NCI-H146 treated with DMSO at 0.1 percent for 48 hours (cell line): Measurements from ENCODE around the gene CREB5.
"Not testable (repeated sequence)": the region's sequence is repeated elsewhere in the genome, so short reads cannot be mapped to it uniquely, and the experiment has no call there.

Experiments
- DNase-seq: peaks from one replicate; lab custom pipeline; 2025; ENCODE audit not compliant: unreplicated experiment; lab: John Stamatoyannopoulos, UW

Gene CREB5

DNA sequence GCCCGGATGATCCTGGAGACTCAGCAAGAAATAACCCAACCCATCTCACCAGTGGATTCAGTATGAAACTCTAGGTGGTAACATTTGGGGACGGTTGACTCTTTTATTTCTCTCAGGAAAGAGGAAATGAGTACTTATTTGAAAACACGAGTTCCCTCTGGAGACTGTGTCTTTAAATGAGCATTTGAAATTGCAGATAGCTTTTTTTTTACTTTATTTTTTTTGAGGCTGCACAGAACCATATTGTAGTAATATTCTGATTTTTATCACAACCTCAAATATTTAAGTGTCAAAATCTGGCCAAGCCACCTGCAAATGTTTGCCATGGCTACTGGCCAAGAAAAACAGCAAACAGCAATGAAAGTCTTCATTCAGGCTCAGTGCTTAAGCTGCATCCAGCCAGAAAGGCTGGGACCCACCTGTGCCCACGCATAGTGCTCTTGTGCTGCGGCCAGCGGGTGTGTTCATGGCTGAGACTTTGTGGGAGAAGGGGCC is 160.8 kb downstream of the CREB5 start:
- DNase-seq: peak; percentile 3

DNA sequence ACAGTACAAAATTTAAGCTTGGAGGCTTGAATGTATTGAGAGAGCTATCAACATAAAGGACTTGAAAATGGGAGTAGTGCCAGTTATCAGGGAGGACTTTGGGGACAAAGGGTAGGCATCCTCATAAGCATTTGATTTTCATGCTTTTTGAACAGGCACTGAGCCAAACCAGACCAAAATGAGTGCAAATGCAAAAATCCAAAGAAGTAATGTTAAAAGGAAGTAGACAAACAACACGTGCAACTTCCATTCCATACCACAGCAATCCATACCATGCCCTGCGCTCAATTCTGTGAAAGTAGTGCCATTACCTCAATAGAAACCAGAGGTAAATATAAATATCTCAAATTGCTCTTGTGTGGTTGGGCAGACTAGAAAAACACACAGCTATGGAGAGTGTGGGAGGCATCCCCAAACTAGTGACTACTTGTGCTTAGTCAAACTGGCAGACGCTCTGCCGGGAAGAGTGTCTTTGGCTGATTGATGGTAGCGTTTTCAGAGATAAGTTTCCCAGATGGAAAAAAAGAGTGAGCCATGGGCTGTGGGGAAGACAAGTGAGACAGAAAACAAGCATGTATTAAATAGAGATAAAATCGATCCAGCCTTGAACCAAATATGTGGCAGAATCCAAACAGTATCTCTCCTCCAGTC is 161.5 kb downstream of the CREB5 start:
- DNase-seq: no peak

DNA sequence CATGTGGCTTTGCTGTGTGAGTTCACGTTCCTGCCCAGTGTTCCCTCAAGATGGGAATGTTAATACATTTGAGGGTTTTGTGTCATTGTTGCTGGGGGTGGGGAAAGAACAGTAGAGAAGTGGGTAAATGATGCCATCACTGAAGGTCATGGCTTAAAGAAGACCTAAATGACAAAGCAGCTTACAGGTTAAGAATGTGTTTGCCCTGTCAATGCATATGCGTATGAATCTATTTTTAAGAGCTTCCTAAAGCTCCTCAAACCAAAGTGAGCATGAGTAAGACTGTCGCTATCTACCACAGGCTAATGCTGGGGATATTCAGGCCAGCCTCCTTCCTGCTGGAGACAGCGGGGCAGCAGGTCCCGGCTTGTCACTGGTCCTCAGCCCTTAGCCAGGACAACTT is 162.9 kb downstream of the CREB5 start:
- DNase-seq: no peak

DNA sequence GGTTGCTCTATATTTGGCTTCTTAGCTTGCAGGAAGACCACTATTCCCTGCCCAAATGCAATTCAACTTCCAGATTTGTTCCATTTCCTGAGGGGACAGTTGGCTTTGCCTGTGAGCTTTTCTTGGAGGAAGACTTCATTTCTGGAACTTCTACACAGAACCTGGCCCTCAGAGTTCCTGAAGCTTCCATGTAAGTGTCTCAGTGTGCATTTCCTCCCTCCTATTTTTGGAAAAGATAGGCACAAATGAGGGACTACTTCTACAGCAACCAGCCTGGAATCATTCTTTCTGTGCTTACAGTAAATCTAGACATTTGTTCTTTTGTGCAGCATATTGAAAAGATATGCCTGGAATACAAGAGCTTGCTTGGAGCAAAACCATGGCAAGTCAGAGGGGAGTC is 164.3 kb downstream of the CREB5 start:
- DNase-seq: no peak

DNA sequence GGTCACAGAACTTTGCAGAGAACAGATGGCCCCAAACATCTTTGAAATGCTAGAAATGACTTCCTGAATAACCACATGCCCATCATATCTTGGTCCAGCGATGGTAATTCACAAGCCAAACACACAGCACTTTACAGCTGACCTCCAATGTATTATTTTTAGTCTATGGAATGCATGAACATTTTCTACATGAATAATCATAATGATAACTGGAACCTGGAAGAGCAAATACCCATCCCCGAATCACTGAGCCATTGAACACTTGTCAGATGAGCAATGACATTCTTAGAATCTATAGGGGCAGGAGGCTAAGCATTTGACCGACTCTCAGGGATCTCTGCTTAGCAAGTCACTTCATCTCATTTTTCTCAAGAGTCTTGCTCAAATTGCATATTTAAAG is 167.3 kb downstream of the CREB5 start:
- DNase-seq: no peak

GRCh38 chr7:28580665-28581064 is 168.3 kb downstream of the CREB5 start:
- no peak for DNase-seq

- no peak for DNase-seq
These were observed 169.0 kb downstream of the CREB5 start for GRCh38 chr7:28581351-28581750.

DNA sequence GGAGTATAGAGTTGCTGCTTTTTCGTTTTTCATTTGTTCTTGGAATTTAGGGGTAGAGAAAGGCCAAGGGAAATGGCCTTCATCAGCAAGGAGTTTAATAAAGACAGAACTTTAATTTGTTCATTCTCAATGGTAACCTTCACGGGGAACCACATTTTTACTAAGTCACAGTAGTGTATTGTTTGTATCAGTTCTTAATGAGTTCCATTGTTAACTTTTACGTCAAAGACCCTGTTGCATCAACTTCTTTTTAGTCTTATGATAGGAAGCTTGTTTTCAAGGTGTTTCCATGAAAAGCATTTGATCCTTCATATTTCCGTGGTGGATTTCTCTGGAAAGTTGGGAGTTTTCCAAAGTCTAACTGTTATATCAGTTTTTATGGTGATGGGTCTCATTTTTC is 169.9 kb downstream of the CREB5 start:
- DNase-seq: no peak

DNA sequence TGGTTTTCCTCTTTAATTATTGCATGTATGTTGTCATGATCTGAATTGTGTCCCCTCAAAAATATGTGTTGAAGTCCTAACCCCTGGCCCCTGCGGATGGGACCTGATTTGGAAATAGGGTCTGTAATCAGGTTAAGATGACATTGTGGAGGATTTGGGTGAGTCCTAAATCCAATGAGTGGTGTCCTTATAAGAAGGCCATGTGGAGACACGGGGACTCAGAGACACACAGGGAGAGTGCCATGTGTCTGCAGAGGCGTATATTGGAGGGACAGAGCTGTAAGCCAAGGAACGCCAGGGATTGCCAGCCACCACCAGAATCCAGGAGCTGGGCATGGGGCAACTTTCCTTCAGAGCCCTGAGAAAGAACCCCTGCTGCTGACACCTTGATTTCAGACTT is 171.9 kb downstream of the CREB5 start:
- no peak for DNase-seq

DNA sequence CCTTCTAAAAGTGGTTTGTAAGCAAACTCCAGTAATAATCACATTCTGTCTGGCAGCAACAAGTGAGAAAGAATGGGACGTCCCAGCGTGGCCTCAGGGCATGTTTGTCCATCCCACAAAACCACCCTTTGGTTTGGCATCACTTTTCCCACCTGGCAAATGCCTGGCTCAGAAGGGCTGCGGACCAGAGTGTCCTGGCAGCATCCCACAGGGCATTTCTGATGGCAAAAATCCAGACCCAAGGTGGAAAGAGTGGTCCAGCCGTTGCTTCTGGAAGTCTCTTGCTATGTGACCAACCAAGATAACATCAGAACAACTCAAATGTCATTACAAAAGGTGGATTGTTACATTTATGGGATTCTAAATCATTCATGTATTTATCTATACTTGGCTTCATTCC is 174.4 kb downstream of the CREB5 start:
- no peak for DNase-seq

DNA sequence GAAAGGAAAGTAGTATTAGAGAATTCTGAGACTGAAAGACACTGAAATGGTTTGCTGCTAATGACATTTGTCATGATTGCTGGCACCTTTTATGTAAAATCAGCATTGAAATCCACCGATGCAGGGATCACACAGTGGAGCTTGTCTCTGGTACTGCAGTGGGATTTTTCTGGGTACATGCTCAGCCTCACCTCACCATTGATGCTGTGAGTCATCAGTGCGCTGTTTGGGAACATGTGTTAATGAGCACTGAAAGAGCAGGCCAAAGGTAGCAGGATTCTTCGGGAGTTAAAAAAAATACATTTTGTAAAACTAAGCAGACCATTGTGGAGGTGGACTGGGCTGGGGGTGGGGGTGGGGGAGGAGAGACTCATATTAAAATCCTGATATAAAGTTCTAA is 174.9 kb downstream of the CREB5 start:
- no peak for DNase-seq

GRCh38 chr7:28588602-28589001 is 176.3 kb downstream of the CREB5 start:
- no peak for DNase-seq

- DNase-seq: no peak
These were observed 178.8 kb downstream of the CREB5 start for GRCh38 chr7:28591041-28591674.

GRCh38 chr7:28591725-28592349 is 179.5 kb downstream of the CREB5 start:
- DNase-seq: no peak

DNA sequence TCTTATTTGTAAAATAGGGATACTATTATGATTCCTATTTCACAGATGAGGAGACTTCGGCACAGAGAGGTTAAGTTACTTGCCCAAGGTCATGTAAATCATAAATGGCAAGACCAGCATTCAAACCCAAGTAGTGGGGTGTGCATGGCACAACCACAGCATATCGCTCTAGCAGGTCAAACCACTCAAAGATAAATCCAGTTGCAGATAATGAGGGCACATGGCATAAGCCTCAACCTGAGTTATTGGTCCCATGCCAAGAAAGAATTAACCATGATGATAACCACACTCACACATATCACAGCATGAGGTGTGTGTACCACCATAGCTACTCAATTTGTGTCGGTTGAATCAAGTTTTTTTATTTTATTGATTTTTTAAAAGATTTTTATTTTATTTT is 180.5 kb downstream of the CREB5 start:
- no peak for DNase-seq

DNA sequence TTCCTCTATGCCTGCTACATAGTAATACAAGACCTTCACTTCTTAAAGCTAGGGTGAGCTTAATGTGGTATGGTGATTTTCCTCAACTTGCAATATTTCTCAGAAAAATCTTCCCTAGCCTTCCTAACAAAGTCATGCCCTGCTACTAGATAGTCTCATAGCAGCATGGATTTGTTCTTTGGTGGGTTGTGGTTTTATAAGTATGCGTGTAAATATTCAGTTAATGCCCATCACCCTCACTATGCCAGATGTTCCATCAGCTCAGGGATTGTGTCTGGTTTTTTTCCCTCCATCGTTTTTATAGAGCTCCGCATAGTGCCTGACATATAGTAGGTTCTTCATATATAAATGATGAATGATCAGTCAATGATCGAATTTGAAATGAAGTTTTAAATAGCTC is 182.8 kb downstream of the CREB5 start:
- no peak for DNase-seq

- DNase-seq: no peak
These were observed 183.5 kb downstream of the CREB5 start for GRCh38 chr7:28595801-28596200.

GRCh38 chr7:28596245-28596935 is 184.1 kb downstream of the CREB5 start:
- no peak for DNase-seq

- DNase-seq: no peak
These were observed 185.0 kb downstream of the CREB5 start for GRCh38 chr7:28597284-28597683.

DNA sequence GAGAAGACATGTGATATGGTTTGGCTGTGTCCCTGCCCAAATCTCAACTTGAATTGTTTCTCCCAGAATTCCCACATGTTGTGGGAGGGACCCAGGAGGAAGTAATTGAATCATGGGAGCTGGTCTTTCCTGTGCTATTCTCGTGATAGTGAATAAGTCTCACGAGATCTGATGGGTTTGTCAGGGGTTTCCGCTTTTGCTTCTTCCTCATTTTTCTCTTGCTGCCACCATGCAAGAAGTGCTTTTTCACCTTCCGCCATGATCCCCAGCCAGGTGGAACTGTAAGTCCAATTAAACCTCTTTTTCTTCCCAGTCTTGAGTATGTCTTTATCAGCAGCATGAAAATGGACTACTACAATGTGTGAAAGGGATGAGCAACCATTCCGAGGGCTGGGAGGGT is 185.7 kb downstream of the CREB5 start:
- not testable (repeated sequence) for DNase-seq

DNA sequence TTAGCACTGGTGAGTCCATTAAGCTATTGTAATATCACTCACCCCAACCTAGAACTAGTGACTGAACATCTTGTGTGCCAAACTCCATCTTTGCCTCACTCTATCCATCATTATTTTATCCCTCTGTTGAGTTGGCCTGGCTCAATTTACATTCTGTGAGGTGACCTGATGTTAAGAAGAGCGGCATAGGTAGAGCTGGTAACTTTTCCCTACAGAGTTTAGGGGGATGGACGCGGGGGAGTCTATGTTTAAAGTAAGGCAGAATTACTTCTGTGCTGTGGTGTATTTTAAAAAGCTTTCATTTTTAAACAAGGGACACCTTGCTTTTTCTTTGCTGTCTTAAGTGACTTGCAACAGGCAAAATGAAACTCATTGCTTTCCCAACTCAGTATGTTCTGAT is 186.3 kb downstream of the CREB5 start:
- no peak for DNase-seq

DNA sequence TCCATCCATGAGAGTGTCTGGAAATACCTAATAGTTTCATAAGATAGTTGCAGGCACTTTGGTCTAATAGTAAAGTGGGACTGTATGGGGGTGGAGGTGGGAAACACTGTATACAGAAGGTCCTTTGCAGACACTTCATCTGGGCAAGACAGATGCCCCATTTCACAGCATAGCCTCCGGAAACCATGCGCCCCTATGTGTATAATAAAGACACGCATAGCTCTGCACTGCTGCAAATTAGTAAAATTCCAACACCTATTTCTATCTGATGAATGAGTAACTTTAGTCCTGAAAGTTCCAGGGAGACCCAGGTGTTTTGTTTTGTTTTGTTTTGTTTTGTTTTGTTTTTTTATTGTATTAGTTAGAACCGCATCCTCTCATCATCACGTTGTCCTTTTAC is 187.1 kb downstream of the CREB5 start:
- no peak for DNase-seq
